ENCODE data around the gene PLEKHH2. TPM values are rescaled to one million over a fixed set of nuclear protein-coding genes. Genes with fewer than 3 reads are reported as not detected.

PLEKHH2 gene
- total RNA-seq, result 4.0 and 4.3 TPM in 2 replicates

GRCh38 chr2:43637030-43637803 is at the start of gene PLEKHH2:
Gene PLEKHH2, plus strand, starts transcription at chr2:43637260. Its CDS starts 7,414 bp downstream, at chr2:43644674.

GRCh38 chr2:43595603-43596412 is 41.3 kb upstream of the PLEKHH2 start, which contains the start of gene THADA:
Gene THADA, minus strand, starts transcription at chr2:43596038. Its CDS starts 3,646 bp downstream, at chr2:43592392.

GRCh38 chr2:43676322-43677050 is 39.4 kb downstream of the PLEKHH2 start, which contains the start of gene C1GALT1C1L:
Gene C1GALT1C1L, minus strand, starts transcription at chr2:43676429. Its CDS starts 107 bp downstream, at chr2:43676322.

GRCh38 chr2:43773876-43774613 is 137.0 kb downstream of the PLEKHH2 start, which contains the start of gene DYNC2LI1:
Gene DYNC2LI1, plus strand, starts transcription at chr2:43774039. Its CDS starts 100 bp downstream, at chr2:43774139.

Small RNAs within 50 kb of the gene (small RNA-seq; reads per million reads assigned to genes)
- gene RF00019 (not detected), gene RN7SKP66 (not detected)

Other genes with a start within 250 kb of the PLEKHH2 start
- gene THADA, start 41.2 kb upstream of the PLEKHH2 start, total RNA-seq, result 41.5 and 45.9 TPM in 2 replicates
- gene C1GALT1C1L, start 39.2 kb downstream of the PLEKHH2 start, total RNA-seq, result 0.78 and 1.1 TPM in 2 replicates
- gene DYNC2LI1, start 136.8 kb downstream of the PLEKHH2 start, total RNA-seq, result 15.4 and 19.0 TPM in 2 replicates
- gene ABCG5, start 201.6 kb downstream of the PLEKHH2 start, total RNA-seq, result not detected in 2 replicates
- not detected in 2 replicates for gene ABCG8, start 201.7 kb downstream of the PLEKHH2 start, total RNA-seq